Erythroblast (primary cell): ENCODE measurements around the gene EIF4G3.
"Not testable (repeated sequence)": the region's sequence is repeated elsewhere in the genome, so short reads cannot be mapped to it uniquely, and the experiment has no call there.

Source experiments
- DNase-seq, 2 experiments: peaks; one replicate each; lab custom pipeline; 2025; lab: John Stamatoyannopoulos, UW
- GATA1 ChIP-seq: IDR thresholded peaks from 2 replicates; pipeline ENCODE4 v1.6.1; 2011; ENCODE audit warnings: low read depth, mild to moderate bottlenecking, control low read depth, low read length, moderate library complexity
- POLR2A ChIP-seq: IDR thresholded peaks from 2 replicates; pipeline ENCODE4 v1.6.1; 2011; ENCODE audit warnings: mild to moderate bottlenecking, low read length

Gene EIF4G3

GRCh38 chr1:21059021-21059420, 117.7 kb downstream of the EIF4G3 start:
- DNase-seq = no peak
- TF ChIP-seq POLR2A (no peak), GATA1 (no peak)

- peak; percentile 39 to 67 for DNase-seq
- no peak for TF ChIP-seq POLR2A
- no peak for TF ChIP-seq GATA1
Observed at GRCh38 chr1:21058035-21058793, 118.5 kb downstream of the EIF4G3 start.

- not testable (repeated sequence) for DNase-seq
Observed at GRCh38 chr1:21053189-21053928, 123.3 kb downstream of the EIF4G3 start.

GRCh38 chr1:21052034-21052433, 124.7 kb downstream of the EIF4G3 start:
- TF ChIP-seq POLR2A (no peak), GATA1 (no peak)
- no peak for DNase-seq

- TF ChIP-seq GATA1 = no peak
- no peak for TF ChIP-seq POLR2A
- DNase-seq = no peak
Observed at GRCh38 chr1:21051177-21051825, 125.4 kb downstream of the EIF4G3 start.

GRCh38 chr1:21050031-21050430, 126.7 kb downstream of the EIF4G3 start:
- DNase-seq = no peak
- TF ChIP-seq POLR2A (no peak), GATA1 (no peak)

- DNase-seq = no peak
- no peak for TF ChIP-seq GATA1
- TF ChIP-seq POLR2A = no peak
Observed at GRCh38 chr1:21048462-21048861, 128.2 kb downstream of the EIF4G3 start.

- TF ChIP-seq GATA1 (no peak), POLR2A (no peak)
- DNase-seq = no peak
Observed at GRCh38 chr1:21046132-21046531, 130.6 kb downstream of the EIF4G3 start.

GRCh38 chr1:21045351-21045750, 131.3 kb downstream of the EIF4G3 start:
- no peak for DNase-seq
- no peak for TF ChIP-seq POLR2A
- TF ChIP-seq GATA1 = no peak

GRCh38 chr1:21042929-21043605, 133.6 kb downstream of the EIF4G3 start:
- DNase-seq = no peak

GRCh38 chr1:21041541-21041940, 135.2 kb downstream of the EIF4G3 start:
- TF ChIP-seq POLR2A = no peak
- TF ChIP-seq GATA1 = no peak
- DNase-seq = no peak

More at GRCh38 chr1:21042929-21043605, 133.6 kb downstream of the EIF4G3 start:
- TF ChIP-seq GATA1 (no peak), POLR2A (no peak)

- TF ChIP-seq GATA1 = no peak
- TF ChIP-seq POLR2A = no peak
- no peak for DNase-seq
Observed at GRCh38 chr1:21037091-21037490, 139.6 kb downstream of the EIF4G3 start.

- no peak for DNase-seq
- TF ChIP-seq POLR2A = no peak
- no peak for TF ChIP-seq GATA1
Observed at GRCh38 chr1:21035794-21036193, 140.9 kb downstream of the EIF4G3 start.
